Neuron (in vitro differentiated cells): ENCODE results near the gene TMTC4.
"Not testable (repeated sequence)": the region's sequence is repeated elsewhere in the genome, so short reads cannot be mapped to it uniquely, and the experiment has no call there.

Source experiments
- H2AFZ ChIP-seq: one replicate; pipeline ENCODE4 v1.6.1; 2013; ENCODE audit warnings: low read depth, mild to moderate bottlenecking, inconsistent platforms, low read length, moderate library complexity
- H3K27me3 ChIP-seq: one replicate; pipeline ENCODE4 v1.6.1; 2013; ENCODE audit warnings: low read length; ENCODE audit not compliant: insufficient read depth
- H3K36me3 ChIP-seq: one replicate; pipeline ENCODE4 v1.6.1; 2013; ENCODE audit warnings: low read length; ENCODE audit not compliant: insufficient read depth
- H3K4me1 ChIP-seq: one replicate; pipeline ENCODE4 v1.6.1; 2013; ENCODE audit warnings: low read length; ENCODE audit not compliant: insufficient read depth
- H3K4me3 ChIP-seq: 2 replicates; pipeline ENCODE4 v1.5.1; 2013; ENCODE audit warnings: mild to moderate bottlenecking, low read length, moderate library complexity
- H3K9me3 ChIP-seq: one replicate; pipeline ENCODE4 v1.6.1; 2013; ENCODE audit warnings: low read length

The TMTC4 gene

GRCh38 chr13:100581030-100581429, 93.6 kb downstream of the TMTC4 start:
- H3K4me1 ChIP-seq: no peaks in the 10 kb centered on the region
- no peak overlapping the region for H3K4me3 ChIP-seq
- H2AFZ ChIP-seq: no peak overlapping the region
- no peaks in the 10 kb centered on the region for H3K27me3 ChIP-seq
- H3K9me3 ChIP-seq: peaks cover 14% of the 10 kb centered on the region
- no peaks in the 10 kb centered on the region for H3K36me3 ChIP-seq

DNA sequence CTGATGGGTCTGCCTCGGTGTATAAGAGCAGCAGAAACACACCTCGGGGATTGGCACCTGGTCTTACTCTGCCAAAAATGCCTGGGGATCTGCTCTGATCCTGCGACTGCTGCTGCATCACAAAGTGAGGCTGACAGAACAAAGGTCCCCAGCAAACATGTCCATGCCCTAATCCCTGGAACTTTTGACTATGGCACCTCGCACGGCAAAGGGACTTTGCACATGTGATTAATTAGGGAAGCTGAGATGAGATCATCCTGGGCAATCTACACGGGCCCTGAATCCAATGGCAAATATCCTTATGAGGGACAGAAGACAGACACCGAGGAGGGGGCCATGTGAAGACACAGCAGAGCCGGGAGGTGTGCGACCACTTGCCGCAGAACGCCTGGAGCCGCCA, 94.5 kb downstream of the TMTC4 start:
- Histone ChIP-seq H3K9me3 (peaks cover 14% of the 10 kb centered on the region), H2AFZ (no peak overlapping the region), H3K27me3 (no peaks in the 10 kb centered on the region), H3K4me3 (no peak overlapping the region), H3K4me1 (no peaks in the 10 kb centered on the region), H3K36me3 (no peaks in the 10 kb centered on the region)

GRCh38 chr13:100577239-100577638, 97.4 kb downstream of the TMTC4 start:
- not testable (repeated sequence) for H3K4me3 ChIP-seq, H3K4me1 ChIP-seq, H3K36me3 ChIP-seq, H3K27me3 ChIP-seq, H2AFZ ChIP-seq
- peaks cover 11% of the 10 kb centered on the region for H3K9me3 ChIP-seq

- Histone ChIP-seq H3K27me3 (no peaks in the 10 kb centered on the region), H3K36me3 (no peaks in the 10 kb centered on the region), H3K9me3 (peaks cover 4% of the 10 kb centered on the region), H3K4me1 (no peaks in the 10 kb centered on the region), H3K4me3 (no peak overlapping the region), H2AFZ (no peak overlapping the region)
Observed at GRCh38 chr13:100573121-100573520, 101.5 kb downstream of the TMTC4 start.

DNA sequence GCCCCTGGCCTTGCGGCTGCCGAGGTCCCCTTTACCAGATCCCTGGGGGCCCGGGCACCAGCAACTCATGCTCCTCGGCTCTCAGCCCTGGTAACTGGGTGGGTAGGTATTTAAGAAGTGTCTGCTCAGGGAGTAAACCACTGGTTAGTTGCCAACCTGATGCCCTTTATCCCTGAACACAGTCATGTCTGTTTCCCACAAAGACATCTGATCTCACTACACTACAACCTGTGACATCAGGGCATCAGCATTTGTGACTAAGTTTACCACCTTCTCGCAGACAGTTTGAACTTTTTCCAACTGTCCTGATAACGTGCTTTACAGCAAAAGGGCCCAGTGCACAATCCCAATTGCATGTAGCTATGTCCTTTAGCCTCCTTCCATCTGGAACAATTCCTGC, 108.1 kb downstream of the TMTC4 start:
- Histone ChIP-seq H3K27me3 (no peaks in the 10 kb centered on the region), H3K4me1 (no peaks in the 10 kb centered on the region), H3K4me3 (no peak overlapping the region), H3K36me3 (no peaks in the 10 kb centered on the region), H2AFZ (no peak overlapping the region), H3K9me3 (peaks cover 7% of the 10 kb centered on the region)

DNA sequence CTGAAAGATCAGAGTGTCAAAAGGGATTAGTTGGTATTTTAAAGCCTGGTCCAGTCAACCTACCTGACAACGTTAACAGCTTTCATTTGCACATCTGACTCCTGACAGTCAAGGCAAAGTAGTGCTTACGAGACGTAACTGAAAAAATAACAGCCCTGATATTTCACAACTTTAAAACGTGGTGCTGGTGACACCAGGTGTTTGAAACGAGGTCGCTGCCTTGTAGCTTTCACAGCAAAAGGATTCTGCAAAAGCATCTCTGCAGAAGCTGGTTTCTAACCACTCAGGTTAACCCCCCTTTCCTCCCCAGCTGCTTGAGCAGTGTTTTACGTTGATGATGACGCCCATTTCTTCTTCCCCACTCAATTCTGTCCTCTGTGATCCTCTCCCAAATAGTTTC, 109.3 kb downstream of the TMTC4 start:
- H2AFZ ChIP-seq: no peak overlapping the region
- H3K27me3 ChIP-seq: no peaks in the 10 kb centered on the region
- H3K36me3 ChIP-seq: no peaks in the 10 kb centered on the region
- H3K4me1 ChIP-seq: no peaks in the 10 kb centered on the region
- H3K4me3 ChIP-seq: no peak overlapping the region
- H3K9me3 ChIP-seq: peaks cover 7% of the 10 kb centered on the region

DNA sequence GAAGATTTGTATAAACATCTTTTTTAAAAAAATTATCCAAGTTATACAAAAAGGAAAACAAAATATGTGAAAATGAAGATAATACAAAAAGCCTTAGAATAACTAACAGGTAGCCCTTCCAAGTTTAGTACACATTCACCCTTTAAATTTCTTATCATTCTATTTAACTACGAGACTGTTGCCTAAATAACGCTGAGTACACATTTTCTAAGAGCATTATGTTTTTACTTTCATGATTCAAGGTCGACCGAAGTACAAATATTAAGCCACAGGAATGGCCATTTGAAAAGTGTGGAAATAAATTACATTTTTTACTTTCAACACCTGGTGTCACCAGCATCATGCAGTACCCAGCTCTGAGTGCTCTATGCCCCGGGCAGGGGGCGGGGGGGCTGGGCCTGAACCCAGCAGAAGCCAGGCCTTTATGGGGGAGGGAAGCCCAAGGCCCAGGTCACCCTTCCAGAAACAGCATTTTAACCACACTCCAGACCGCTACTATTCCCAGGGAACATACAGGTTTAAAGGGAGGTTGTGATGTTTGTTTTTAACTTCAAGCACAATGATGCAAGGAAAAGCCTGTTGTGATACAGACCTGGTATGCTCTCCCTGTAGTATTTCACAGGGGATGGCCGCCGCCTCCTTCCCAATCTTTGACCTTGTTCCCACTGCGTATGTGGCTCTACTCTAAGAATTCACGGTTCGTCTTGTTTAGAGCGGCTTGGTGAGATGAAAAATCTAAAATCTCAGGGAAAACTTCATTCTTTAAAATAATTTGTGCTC, 110.0 kb downstream of the TMTC4 start:
- H3K4me3 ChIP-seq: no peak overlapping the region
- no peaks in the 10 kb centered on the region for H3K27me3 ChIP-seq
- no peak overlapping the region for H2AFZ ChIP-seq
- H3K9me3 ChIP-seq: peaks cover 7% of the 10 kb centered on the region
- H3K4me1 ChIP-seq: no peaks in the 10 kb centered on the region
- no peaks in the 10 kb centered on the region for H3K36me3 ChIP-seq

- Histone ChIP-seq H3K27me3 (no peaks in the 10 kb centered on the region), H3K36me3 (no peaks in the 10 kb centered on the region), H3K4me1 (no peaks in the 10 kb centered on the region), H2AFZ (no peak overlapping the region), H3K4me3 (no peak overlapping the region), H3K9me3 (peaks cover 3% of the 10 kb centered on the region)
Observed at GRCh38 chr13:100563779-100564178, 110.8 kb downstream of the TMTC4 start.

DNA sequence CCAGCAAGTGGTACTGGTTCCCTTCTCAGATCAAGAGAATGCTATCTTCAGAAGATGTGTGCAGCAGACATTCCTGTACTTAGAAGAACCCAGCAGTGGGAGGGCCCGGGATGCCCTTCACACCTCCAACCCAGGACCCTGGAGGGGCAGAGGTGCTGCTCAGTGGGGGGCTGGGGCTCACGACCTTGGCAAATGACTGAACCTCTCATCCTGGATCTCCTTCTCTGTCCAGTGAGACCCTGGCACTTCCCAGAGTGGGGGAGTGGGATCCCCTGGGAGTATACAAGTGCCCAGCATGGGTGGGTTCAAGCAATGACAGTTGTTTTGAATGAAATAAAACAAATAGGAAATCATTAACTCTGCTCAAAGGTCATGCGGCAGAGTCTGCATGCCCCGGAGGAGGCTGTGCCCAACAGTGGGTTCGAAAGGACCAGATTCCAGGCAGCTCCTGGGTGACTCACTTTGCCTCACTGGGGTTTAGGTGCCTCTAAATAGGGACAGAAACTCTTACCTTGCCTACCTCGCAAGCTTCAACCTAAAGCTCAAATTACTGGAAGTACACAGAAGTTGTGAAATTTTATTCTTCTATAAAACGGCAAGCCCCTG, 112.9 kb downstream of the TMTC4 start:
- no peaks in the 10 kb centered on the region for H3K4me1 ChIP-seq
- H3K4me3 ChIP-seq: no peak overlapping the region
- no peaks in the 10 kb centered on the region for H3K27me3 ChIP-seq
- H2AFZ ChIP-seq: no peak overlapping the region
- peaks cover 3% of the 10 kb centered on the region for H3K9me3 ChIP-seq
- H3K36me3 ChIP-seq: no peaks in the 10 kb centered on the region

- H2AFZ ChIP-seq: no peak overlapping the region
- peaks cover 3% of the 10 kb centered on the region for H3K9me3 ChIP-seq
- no peaks in the 10 kb centered on the region for H3K4me1 ChIP-seq
- no peaks in the 10 kb centered on the region for H3K27me3 ChIP-seq
- H3K36me3 ChIP-seq: no peaks in the 10 kb centered on the region
- no peak overlapping the region for H3K4me3 ChIP-seq
Observed at GRCh38 chr13:100561158-100561499, 113.5 kb downstream of the TMTC4 start.

DNA sequence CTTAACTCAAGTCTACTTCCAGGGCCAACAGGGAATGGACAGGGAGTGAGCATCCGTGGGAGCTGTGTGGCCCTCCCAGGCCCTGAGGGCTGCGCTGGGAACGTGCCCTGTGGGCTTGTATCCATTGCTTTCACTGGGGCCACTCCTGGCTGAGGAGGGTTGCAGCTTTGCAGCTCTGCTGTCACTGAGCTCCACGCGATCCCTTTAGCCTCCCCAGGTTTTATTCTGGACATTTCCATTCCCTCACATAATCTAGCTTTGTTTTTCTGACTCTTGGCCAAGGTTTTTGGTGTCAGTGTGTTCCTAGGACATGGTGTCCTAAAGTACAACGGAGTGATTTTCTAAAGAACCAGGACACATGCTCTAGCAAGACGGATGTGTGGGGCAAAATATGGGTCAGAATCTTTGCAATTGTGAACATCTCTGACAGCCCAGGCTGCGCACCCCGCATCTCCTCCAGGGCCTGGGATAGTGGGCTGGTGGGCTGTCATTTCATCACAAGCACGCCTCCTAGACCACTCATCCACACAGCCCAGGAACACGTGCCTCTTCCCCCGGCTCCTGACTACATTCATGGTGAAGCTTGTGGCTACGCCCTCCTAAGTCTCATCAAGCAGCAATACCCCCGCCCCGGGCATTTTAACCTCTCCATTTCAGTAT, 114.0 kb downstream of the TMTC4 start:
- Histone ChIP-seq H3K27me3 (no peaks in the 10 kb centered on the region), H3K9me3 (peaks cover 2% of the 10 kb centered on the region), H3K4me3 (no peak overlapping the region), H3K36me3 (no peaks in the 10 kb centered on the region), H2AFZ (no peak overlapping the region), H3K4me1 (no peaks in the 10 kb centered on the region)

DNA sequence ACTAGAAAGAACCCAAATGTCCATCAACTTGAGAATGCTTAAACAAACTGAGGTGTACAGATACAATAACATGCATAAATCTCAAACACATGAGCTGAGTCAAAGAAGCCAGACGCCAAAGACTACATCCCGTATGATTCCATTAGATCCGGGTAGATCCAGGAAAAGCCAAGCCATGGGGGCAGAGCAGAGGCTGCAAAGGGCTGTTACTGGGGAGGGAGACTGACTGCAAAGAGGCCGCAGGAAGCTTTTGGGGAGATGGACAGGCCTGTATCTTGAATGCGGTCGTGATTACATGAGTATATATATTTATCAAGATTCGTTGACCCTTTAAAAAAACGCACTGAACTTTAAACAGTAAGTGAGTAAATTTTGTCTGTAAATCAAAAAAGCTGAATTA, 114.7 kb downstream of the TMTC4 start:
- Histone ChIP-seq H3K4me3 (no peak overlapping the region), H3K27me3 (no peaks in the 10 kb centered on the region), H3K9me3 (no peaks in the 10 kb centered on the region), H3K36me3 (no peaks in the 10 kb centered on the region), H3K4me1 (no peaks in the 10 kb centered on the region), H2AFZ (no peak overlapping the region)
